Lung (tissue), 12 donors: ENCODE data around the gene MYT1. TPM values are rescaled to one million over a fixed set of nuclear protein-coding genes. Genes with fewer than 3 reads are reported as not detected.

Experiments used
- ATAC-seq: fragments of 200-7000 bp; cut with Tn5 transposase; one replicate; pipeline ENCODE4 v1.9.1; 2020; ENCODE audit warnings: moderate number of reproducible peaks; ENCODE audit not compliant: insufficient read depth, low FRiP score
- DNase-seq, 3 donors: peaks; one replicate each; pipeline ENCODE4 v3.0.0-alpha.2; 2013 to 2017
- H3K27ac ChIP-seq, 2 donors: one replicate each; pipeline ENCODE4 v1.5.1; 2013; ENCODE audit warnings: mild to moderate bottlenecking in 2 of 2, moderate library complexity in 2 of 2, control low read depth in 1 of 2, inconsistent platforms in 1 of 2, low read depth in 1 of 2, low read length in 1 of 2
- H3K27me3 ChIP-seq, 3 donors: one replicate each; pipeline ENCODE4 v1.5.1; 2013; ENCODE audit warnings: low read length in 2 of 3; ENCODE audit not compliant: control insufficient read depth in 3 of 3, insufficient read depth in 3 of 3
- H3K36me3 ChIP-seq, 4 donors: one replicate each; pipeline ENCODE4 v1.5.1; 2013; ENCODE audit warnings: low read length in 4 of 4, mild to moderate bottlenecking in 1 of 4, moderate library complexity in 1 of 4; ENCODE audit not compliant: control insufficient read depth in 4 of 4, insufficient read depth in 4 of 4
- H3K4me1 ChIP-seq, 5 donors: one replicate each; pipeline ENCODE4 v1.5.1; 2013; ENCODE audit warnings: low read length in 5 of 5, mild to moderate bottlenecking in 2 of 5, moderate library complexity in 1 of 5; ENCODE audit not compliant: control insufficient read depth in 5 of 5, insufficient read depth in 5 of 5
- H3K4me3 ChIP-seq: one replicate; pipeline ENCODE4 v1.5.1; 2013; ENCODE audit warnings: mild to moderate bottlenecking, control low read depth, moderate library complexity
- H3K9ac ChIP-seq, 2 donors: one replicate each; pipeline ENCODE4 v1.5.1; 2013; ENCODE audit warnings: low read length in 2 of 2, control low read depth in 1 of 2; ENCODE audit not compliant: insufficient read depth in 1 of 2
- H3K9me3 ChIP-seq, 4 donors: one replicate each; pipeline ENCODE4 v1.5.1; 2013; ENCODE audit warnings: low read length in 3 of 4, mild to moderate bottlenecking in 1 of 4, moderate library complexity in 1 of 4; ENCODE audit not compliant: control insufficient read depth in 4 of 4, insufficient read depth in 3 of 4
- CTCF ChIP-seq: IDR thresholded peaks from 2 replicates; pipeline ENCODE4 v1.5.1; 2012; ENCODE audit warnings: mild to moderate bottlenecking; ENCODE audit errors: control extremely low read depth, extremely low read depth
- WGBS, 2 donors: extraction: QIAGEN DNeasy Blood & Tissue Kit; methylation state at CpG; one replicate each; pipeline ENCODE4 v1.1.7; 2013; 5-methylcytosine and 5-hydroxymethylcytosine counted together
- polyA plus RNA-seq, 2 donors: library from polyadenylated mRNA; stranded (reverse); fragments of 200-250 nt; gene quantifications; one replicate each; pipeline ENCODE4 v1.2.1, GENCODE V29; 2013
- total RNA-seq, 2 donors: library from RNA; depleted of rRNA in 1 of 2; stranded (reverse); fragments of >200 nt in 1 of 2; gene quantifications; one replicate each; pipeline ENCODE4 v1.2.1, GENCODE V29; 2014 to 2021
- donor health status: control.
- donor health status: control.
- donor health status: Bipolar disorder and iron deficiency.
- donor health status: healthy.
- donor health status: DM: yes; HTN: yes; CAD: no.

The MYT1 gene
- total and polyA plus RNA-seq, 4 donors: 0.03 to 0.40 (median 0.10) TPM; not detected in 1

GRCh38 chr20:64188091-64188490 lies 23.8 kb downstream of the MYT1 start:
- Histone ChIP-seq H3K27ac (no peak overlapping the region), H3K27me3 (peaks cover 2 to 5% (median 2%) of the 10 kb centered on the region in 3 donors), H3K36me3 (no peaks in the 10 kb centered on the region), H3K9ac (no peak overlapping the region), H3K9me3 (peaks cover 0 to 5% (median 0%) of the 10 kb centered on the region in 4 donors), H3K4me1 (peaks cover 0 to 9% (median 0%) of the 10 kb centered on the region in 5 donors), H3K4me3 (no peak overlapping the region)
- ATAC-seq (no peak), DNase-seq (no peak)
- TF ChIP-seq CTCF: no peak
- 93 to 94% methylated on average over 4 of the region's 4 CpGs for WGBS, 2 donors

- Histone ChIP-seq H3K4me3 (no peak overlapping the region), H3K9ac (no peak overlapping the region), H3K9me3 (peaks cover 0 to 9% (median 0%) of the 10 kb centered on the region in 4 donors), H3K4me1 (peaks cover 0 to 9% (median 0%) of the 10 kb centered on the region in 5 donors), H3K27ac (no peak overlapping the region), H3K27me3 (peaks cover 2 to 5% (median 3%) of the 10 kb centered on the region in 3 donors), H3K36me3 (no peaks in the 10 kb centered on the region)
- WGBS, 2 donors: 46 to 64% methylated on average over 21 of the region's 21 CpGs
- TF ChIP-seq CTCF: no peak
- ATAC-seq: no peak
- DNase-seq: peak; percentile 60 to 75 (median 60)
Measured at GRCh38 chr20:64188682-64189529, 24.7 kb downstream of the MYT1 start.

DNA sequence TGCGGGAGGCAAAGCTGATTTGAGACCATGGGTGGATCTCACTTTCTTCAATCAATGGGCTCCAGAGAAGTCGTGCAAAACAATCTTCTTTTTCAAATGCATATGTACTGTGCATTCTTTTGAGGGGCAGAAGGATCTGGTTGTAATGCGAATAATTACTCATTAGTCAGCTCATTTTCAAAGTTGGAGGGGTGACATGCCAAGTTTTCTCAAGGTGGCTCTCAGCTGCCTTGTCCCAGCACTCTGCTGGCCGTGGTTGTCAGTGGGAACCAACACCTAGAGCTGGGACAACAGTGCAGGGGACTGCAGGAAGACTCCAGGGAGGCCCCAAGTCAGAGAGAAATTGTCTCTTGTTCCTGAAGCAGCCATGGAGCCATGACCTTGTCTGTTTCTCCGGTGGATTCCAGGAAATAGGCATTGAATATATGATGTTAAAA lies 25.3 kb downstream of the MYT1 start:
- peaks cover 2 to 5% (median 4%) of the 10 kb centered on the region in 3 donors for H3K27me3 ChIP-seq
- H3K4me3 ChIP-seq: no peak overlapping the region
- no peak overlapping the region for H3K9ac ChIP-seq
- no peak for TF ChIP-seq CTCF
- H3K27ac ChIP-seq: no peak overlapping the region
- H3K36me3 ChIP-seq: no peaks in the 10 kb centered on the region
- 41 to 47% methylated on average over 5 of the region's 5 CpGs for WGBS, 2 donors
- DNase-seq (no peak), ATAC-seq (no peak)
- peaks cover 0 to 9% (median 0%) of the 10 kb centered on the region in 5 donors for H3K4me1 ChIP-seq
- peaks cover 0 to 9% (median 0%) of the 10 kb centered on the region in 4 donors for H3K9me3 ChIP-seq
